Nephron (organoid): ENCODE results near the gene FSD2.

Experiments
- H3K27ac Mint-ChIP-seq, 3 experiments: 2 replicates each; pipeline ENCODE4 v1.8.0; 2020; ENCODE audit warnings: mixed read lengths in 3 of 3, mild to moderate bottlenecking in 2 of 3, moderate library complexity in 1 of 3
- H3K27me3 Mint-ChIP-seq: 2 replicates; pipeline ENCODE4 v1.8.0; 2021; ENCODE audit warnings: low read depth, mild to moderate bottlenecking, moderate library complexity, mixed read lengths
- H3K36me3 Mint-ChIP-seq: 2 replicates; pipeline ENCODE4 v1.8.0; 2020; ENCODE audit warnings: low read depth, mixed read lengths
- H3K4me1 Mint-ChIP-seq: 2 replicates; pipeline ENCODE4 v1.8.0; 2020; ENCODE audit warnings: mixed read lengths
- H3K4me3 Mint-ChIP-seq, 3 experiments: 2 replicates each; pipeline ENCODE4 v1.8.0; 2020; ENCODE audit warnings: mild to moderate bottlenecking in 3 of 3, mixed read lengths in 3 of 3, moderate library complexity in 2 of 3
- H3K9me3 Mint-ChIP-seq: 2 replicates; pipeline ENCODE4 v1.8.0; 2020; ENCODE audit warnings: mixed read lengths
- CTCF ChIP-seq, 3 experiments: fragments of 200-600 bp; sonication (generic); IDR thresholded peaks; one replicate each; pipeline ENCODE4 v1.5.0; 2021; ENCODE audit warnings: antibody characterized with exemption in 3 of 3; ENCODE audit not compliant: unreplicated experiment in 3 of 3

The FSD2 gene

GRCh38 chr15:82805994-82806406, at the start of gene FSD2:
TSS of gene FSD2 (minus strand) at chr15:82806069. CDS start at chr15:82787390, 18,679 bp downstream.
- no peak for TF ChIP-seq CTCF (IDR thresholded peaks at IDR 0.05; ENCODE audit: unreplicated experiment in 3 of 3)

GRCh38 chr15:82854554-82854953, 48.7 kb upstream of the FSD2 start:
- Mint-ChIP-seq H3K9me3 (no peaks in the 10 kb centered on the region), H3K4me3 (no peak overlapping the region), H3K36me3 (no peaks in the 10 kb centered on the region), H3K4me1 (peaks cover 23% of the 10 kb centered on the region), H3K27me3 (peaks cover 3% of the 10 kb centered on the region), H3K27ac (no peak overlapping the region)
- no peak for TF ChIP-seq CTCF (IDR thresholded peaks at IDR 0.05; ENCODE audit: unreplicated experiment in 3 of 3)

More at GRCh38 chr15:82805994-82806406, at the start of gene FSD2:
- Mint-ChIP-seq H3K27ac (peak within 1 kb of the TSS; percentile 51 to 78 (median 59)), H3K4me1 (peaks cover 46% of the 10 kb centered on the region), H3K27me3 (no peaks in the 10 kb centered on the region), H3K4me3 (peak within 1 kb of the TSS in 2 of 3 experiments; percentile 63 to 82), H3K9me3 (no peaks in the 10 kb centered on the region), H3K36me3 (no peaks in the 10 kb centered on the region)

GRCh38 chr15:82852941-82853561, 47.2 kb upstream of the FSD2 start:
- no peak overlapping the region for H3K4me3 Mint-ChIP-seq
- no peaks in the 10 kb centered on the region for H3K9me3 Mint-ChIP-seq
- H3K36me3 Mint-ChIP-seq, result no peaks in the 10 kb centered on the region
- no peak for TF ChIP-seq CTCF (IDR thresholded peaks at IDR 0.05; ENCODE audit: unreplicated experiment in 3 of 3)
- peak overlapping the region; percentile 46 to 68 (median 54) for H3K27ac Mint-ChIP-seq
- H3K27me3 Mint-ChIP-seq, result peaks cover 8% of the 10 kb centered on the region
- H3K4me1 Mint-ChIP-seq, result peaks cover 28% of the 10 kb centered on the region

- no peak for TF ChIP-seq CTCF (IDR thresholded peaks at IDR 0.05; ENCODE audit: unreplicated experiment in 3 of 3)
- no peaks in the 10 kb centered on the region for H3K36me3 Mint-ChIP-seq
- no peak overlapping the region for H3K27ac Mint-ChIP-seq
- H3K4me1 Mint-ChIP-seq, result peaks cover 28% of the 10 kb centered on the region
- peaks cover 8% of the 10 kb centered on the region for H3K27me3 Mint-ChIP-seq
- H3K9me3 Mint-ChIP-seq, result no peaks in the 10 kb centered on the region
- H3K4me3 Mint-ChIP-seq, result no peak overlapping the region
Measured at GRCh38 chr15:82851981-82852511, 46.2 kb upstream of the FSD2 start.

GRCh38 chr15:82851306-82851850, 45.5 kb upstream of the FSD2 start:
- no peak overlapping the region for H3K27ac Mint-ChIP-seq

More at GRCh38 chr15:82851306-82851850, 45.5 kb upstream of the FSD2 start:
- Mint-ChIP-seq H3K9me3 (no peaks in the 10 kb centered on the region), H3K4me3 (no peak overlapping the region), H3K4me1 (peaks cover 28% of the 10 kb centered on the region), H3K36me3 (no peaks in the 10 kb centered on the region), H3K27me3 (peaks cover 8% of the 10 kb centered on the region)
- TF ChIP-seq CTCF (IDR thresholded peaks at IDR 0.05; ENCODE audit: unreplicated experiment in 3 of 3), result no peak
